HG03442 (cell line): Measurements from ENCODE around the gene TIAM2.
A peak's percentile ranks its signal among the peaks of the same experiment; 100 is the strongest.
"Not testable (repeated sequence)": the region's sequence is repeated elsewhere in the genome, so short reads cannot be mapped to it uniquely, and the experiment has no call there.

Source experiments
- ATAC-seq: cut with Tn5 transposase; IDR thresholded peaks from one replicate; pipeline ENCODE4 v1.9.1; 2021; ENCODE audit warnings: mild to moderate bottlenecking, moderate library complexity; ENCODE audit not compliant: unreplicated experiment

The TIAM2 gene

DNA sequence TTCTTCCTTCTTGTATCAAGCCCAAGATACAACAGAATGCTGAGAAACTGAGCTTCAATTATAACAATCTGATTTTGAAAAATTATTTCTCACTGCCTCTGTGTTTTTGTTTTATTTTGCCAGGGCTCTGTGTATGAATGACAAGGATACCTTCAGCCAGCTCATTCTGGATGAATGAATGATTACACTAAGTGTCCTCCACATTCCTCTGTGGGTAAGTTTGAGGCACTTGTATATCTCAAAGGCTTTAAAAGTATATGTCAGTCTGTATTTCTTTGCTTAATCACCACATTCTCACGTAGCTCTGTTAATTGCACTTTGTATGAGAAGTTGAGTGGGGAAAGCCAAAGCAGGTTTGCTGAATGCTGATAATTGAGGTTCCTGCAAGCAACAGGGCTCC, 95.1 kb downstream of the TIAM2 start:
- no peak for ATAC-seq

- ATAC-seq = no peak
These were observed 96.6 kb downstream of the TIAM2 start for GRCh38 chr6:155091756-155092155.

- no peak for ATAC-seq
These were observed 98.3 kb downstream of the TIAM2 start for GRCh38 chr6:155093430-155093829.

GRCh38 chr6:155100087-155100486, 105.0 kb downstream of the TIAM2 start:
- ATAC-seq = no peak

DNA sequence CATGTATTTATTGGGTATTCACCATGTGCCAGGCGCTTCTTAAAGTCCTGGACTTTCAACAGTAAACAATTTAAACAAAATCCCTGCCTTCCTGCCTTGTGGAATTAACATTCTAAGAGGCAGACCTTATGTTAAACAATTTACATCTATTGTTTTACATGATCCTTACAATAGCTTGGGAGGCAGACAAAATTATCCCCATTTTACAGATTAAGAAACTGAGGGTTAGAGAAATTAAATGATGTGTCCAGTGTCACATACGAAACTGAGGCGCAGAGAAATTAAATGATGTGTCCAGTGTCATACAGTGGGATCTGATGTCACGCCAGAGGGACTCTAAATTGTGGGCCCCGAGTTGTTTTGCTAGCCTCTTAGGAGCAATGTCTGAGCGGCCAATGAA, 105.5 kb downstream of the TIAM2 start:
- no peak for ATAC-seq

- not testable (repeated sequence) for ATAC-seq
These were observed 108.0 kb downstream of the TIAM2 start for GRCh38 chr6:155103083-155103645.

DNA sequence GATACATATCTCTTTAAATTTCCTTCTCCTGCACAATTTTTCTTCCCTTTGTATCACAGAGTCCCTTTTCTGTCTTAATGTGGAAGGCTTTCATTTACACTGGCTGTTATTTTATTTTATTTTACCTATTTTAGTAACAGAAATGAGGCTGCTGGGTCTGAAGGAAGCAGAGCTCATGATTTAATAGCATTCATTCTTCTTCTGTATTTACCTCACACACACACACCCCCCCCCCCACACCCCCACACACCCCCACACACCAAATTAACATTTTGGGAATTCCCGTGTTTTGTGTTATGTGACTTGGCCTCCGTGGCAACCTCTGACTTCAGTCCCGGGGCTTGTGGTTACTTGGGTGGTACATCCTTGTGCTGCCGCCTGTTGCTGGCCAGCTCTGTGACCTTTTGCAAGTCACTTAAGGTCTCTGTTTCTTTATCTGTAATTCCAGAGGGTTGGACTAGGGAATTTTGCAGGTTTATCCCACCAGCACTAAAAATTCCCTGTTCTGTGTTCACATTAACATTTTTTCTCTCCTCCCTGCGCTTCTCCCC, 108.8 kb downstream of the TIAM2 start:
- ATAC-seq = no peak

DNA sequence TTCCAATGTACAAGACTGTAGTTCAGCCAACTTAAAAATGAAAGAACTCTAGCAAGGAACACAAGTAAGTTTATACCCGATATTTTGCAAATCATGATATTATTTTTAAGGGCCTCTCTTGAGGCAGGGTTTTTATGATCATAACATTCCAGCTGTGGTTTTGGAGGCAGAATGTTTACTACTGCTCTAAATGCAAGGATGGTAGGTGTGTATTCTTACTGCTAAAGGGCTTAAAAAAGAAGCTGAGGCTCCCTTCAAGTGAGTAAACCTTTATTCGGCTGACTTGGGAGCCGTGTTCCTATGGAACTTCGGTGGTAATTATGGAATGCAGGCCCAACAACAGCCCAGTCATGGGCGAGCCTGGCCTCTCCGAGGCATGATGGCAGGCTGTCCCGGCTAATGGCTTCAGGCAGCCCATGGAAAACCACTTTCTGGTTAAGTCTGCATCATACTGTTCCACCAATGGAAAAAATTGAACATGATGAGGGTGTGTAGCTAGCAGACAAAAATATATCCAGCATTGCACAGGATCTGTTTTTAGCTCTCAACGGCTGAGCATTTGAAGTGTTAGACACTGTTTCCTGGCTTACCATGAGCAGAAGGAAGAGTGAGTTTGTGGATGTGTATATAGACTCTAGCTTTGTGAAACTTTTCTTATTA, 111.5 kb downstream of the TIAM2 start:
- no peak for ATAC-seq

- no peak for ATAC-seq
These were observed 112.4 kb downstream of the TIAM2 start for GRCh38 chr6:155107432-155108069.

DNA sequence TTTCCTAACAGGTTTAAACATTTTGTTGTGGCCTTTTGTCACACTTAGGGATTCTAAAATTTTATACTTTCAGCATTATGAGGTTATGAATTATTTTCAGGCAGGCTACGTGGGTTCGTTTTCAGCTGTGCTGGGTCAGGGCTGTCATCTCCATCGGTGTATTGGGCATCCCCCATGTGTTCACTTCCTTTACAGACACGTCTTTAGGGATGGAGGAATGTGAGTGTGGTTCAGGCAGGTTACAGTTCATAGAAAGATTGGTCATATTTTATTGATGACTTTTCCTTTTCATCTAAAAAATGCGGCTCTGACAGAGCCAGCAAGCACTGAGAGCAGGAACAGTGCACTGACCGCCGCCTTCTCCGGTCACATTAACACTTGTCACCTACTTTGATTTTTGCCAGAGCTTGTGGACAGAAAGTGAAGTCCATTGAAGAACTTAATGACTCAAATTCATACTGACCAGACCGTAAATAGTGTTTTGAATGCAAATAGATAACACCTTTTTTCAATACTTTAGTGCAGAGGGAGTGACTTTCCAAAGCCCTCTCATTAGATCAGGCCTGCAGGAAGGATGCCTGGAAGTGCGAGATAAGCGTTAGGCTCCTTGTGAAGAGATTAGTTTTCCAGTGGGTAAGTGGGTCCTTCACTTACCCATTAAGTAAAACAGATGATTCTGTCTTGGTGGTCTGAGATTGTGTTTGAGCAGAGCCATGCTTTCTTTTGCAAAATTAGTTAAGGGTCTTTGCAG, 113.1 kb downstream of the TIAM2 start:
- no peak for ATAC-seq

- ATAC-seq = no peak
These were observed 115.6 kb downstream of the TIAM2 start for GRCh38 chr6:155110721-155111120.

DNA sequence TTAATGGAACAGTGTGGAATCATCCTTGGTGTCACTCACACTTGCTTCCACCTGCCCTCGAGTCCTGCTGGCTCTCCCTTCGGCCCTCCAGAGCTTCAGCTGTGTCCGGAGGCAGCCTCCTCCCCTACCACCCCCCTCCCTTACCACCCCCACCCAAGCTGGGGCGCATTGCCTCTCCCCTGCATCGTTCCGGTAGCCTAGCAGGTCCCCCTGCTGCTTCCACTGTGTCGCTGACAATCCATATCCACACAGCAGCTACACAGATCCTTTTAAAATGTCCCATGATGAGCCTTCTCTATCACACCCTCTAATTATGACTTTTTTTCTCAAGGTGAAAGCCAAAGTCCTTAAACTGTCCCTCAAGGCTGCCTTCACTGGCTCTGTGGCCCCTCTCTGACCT, 117.6 kb downstream of the TIAM2 start:
- ATAC-seq = no peak

DNA sequence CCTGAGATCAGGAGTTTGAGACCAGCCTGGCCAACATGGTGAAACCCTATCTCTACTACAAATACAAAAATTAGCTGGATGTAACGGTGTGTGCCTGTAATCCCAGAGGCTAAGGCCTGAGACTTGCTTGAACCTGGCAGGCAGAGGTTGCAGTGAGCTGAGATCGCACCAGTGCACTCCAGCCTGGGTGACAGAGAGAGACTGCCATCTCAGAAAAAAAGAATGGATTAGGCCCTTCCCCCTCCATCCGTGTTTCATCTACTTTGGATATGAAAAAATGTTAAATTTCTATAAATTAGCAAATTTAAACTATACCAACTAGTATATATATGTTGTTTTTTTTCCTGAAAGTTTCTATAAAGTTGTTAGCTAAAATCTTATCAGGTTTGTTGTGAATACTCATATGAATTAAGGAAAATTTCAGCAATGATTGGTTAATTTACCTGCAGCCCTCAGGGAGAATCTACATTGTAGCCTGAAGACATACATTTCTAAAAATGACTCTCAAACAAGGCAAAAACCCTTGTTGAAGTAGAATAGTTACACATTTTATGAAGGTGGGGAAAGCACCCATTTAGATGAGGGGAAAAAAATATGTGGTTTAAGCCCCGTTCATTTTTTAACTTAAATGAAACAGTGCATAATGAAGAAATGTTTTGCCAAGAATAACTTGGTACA, 120.9 kb downstream of the TIAM2 start:
- ATAC-seq = peak; percentile 54

DNA sequence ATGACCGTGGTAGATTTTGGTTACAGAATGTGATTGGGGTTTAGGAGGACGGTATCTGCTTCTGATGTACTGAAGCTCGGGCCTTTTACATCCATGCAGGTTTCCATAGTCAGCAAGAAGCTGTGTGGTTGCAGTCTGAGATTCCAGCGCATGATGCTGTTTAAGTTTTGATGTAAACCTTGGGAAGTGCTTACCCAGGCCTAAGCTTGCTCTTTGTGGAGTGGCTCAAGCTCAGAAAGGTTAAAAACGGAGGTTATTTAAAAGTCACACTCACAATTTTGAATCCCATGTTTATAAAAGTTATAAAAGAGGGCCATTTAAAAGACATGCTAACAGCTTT, 121.4 kb downstream of the TIAM2 start:
- ATAC-seq = peak; percentile 19

DNA sequence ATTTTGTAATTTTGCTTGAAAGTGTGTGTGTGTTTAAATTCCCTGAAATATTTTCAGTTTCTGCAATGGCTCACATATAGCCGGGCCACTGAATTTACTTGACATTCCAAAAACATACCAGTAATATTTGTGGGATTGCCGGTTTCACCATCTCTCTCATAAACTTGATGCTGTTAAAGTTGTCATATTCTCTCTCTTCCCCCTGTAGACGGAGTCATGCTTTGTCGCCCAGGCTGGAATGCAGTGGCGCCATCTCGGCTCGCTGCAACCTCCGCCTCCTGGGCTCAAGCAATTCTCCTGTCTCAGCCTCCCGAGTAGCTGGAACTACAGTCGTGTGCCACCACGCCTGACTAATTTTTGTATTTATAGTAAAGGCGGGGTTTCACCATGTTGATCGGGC, 122.1 kb downstream of the TIAM2 start:
- ATAC-seq = no peak

GRCh38 chr6:155117785-155118184, 122.7 kb downstream of the TIAM2 start:
- ATAC-seq = no peak

DNA sequence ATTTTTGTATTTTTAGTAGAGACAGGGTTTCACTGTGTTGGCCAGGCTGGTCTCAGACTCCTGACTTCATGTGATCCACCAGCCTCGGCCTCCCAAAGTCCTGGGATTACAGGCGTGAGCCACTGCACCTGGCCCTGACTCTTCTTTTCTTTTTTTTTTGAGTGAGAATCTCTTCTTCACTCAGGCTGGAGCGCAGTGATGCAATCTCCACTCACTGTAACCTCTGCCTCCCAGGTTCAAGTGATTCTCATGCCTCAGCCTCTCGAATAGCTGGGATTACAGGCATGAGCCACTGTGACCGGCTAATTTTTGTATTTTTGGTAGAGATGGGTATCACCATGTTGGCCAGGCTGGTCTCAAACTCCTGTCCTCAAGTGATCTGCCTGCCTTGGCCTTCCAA, 124.1 kb downstream of the TIAM2 start:
- ATAC-seq = not testable (repeated sequence)

GRCh38 chr6:155120034-155120433, 124.9 kb downstream of the TIAM2 start:
- ATAC-seq = no peak

- no peak for ATAC-seq
These were observed 126.2 kb downstream of the TIAM2 start for GRCh38 chr6:155121294-155121693.

- ATAC-seq = no peak
These were observed 126.6 kb downstream of the TIAM2 start for GRCh38 chr6:155121699-155122098.
